ENCODE data around the gene PLEKHH2. TPM values are rescaled to one million over a fixed set of nuclear protein-coding genes. Genes with fewer than 3 reads are reported as not detected.

The PLEKHH2 gene
- total RNA-seq, 1 experiment from 2014 or later: 2.5 TPM

GRCh38 chr2:43762286-43762685 is 125.2 kb downstream of the PLEKHH2 start:
- DNase-seq (ENCODE audit: low read depth): no peak

DNA sequence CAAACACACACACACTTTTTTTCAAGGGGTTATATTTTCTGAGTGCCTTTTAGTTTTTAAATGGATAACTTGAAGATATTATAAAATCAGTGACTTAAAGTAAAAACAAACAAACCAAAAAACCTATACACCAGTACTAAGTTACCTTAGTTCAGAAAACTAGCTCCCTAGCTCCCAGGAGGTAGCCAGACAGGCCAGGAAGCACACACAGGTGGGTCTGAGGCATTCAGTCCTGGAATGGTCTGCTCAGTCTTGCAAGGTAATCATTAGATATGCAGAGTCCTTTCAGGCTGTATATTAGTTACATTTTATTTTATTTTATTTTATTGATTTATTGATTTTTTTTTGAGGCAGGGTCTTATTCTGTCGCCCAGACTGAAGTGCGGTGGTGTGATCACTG is 126.0 kb downstream of the PLEKHH2 start:
- no peak for DNase-seq (ENCODE audit: low read depth)

DNA sequence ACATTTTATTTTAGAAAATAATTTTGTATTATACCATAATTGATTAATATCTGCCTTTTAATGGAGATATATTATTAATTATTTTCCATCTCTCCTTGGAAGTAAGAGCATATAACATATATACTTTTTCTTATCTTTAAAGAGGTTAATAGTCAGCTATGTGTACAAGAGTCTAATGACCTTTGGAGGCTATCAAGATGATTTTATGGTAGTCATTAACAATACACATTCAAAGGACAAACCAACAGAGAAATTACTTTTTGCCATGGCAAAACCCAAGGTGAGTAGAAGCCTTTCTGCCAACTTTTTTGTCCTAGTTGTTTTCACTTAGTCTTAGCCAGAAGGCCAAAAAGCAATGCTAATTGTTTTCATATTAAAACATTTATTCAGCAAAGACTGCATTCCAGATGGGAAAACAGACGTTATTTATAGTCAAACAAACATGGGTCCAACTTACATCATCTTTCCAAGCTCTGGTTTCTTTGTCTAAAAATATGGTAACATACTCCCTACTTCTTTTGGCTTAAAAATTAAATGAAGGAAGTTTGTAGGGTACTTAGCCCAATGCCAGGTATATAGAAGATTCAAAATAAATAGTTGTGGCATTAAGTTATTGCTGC is 127.1 kb downstream of the PLEKHH2 start:
- DNase-seq (ENCODE audit: low read depth): no peak

- DNase-seq (ENCODE audit: low read depth): no peak
These were observed 128.9 kb downstream of the PLEKHH2 start for GRCh38 chr2:43766006-43766405.

- peak; percentile 92 for DNase-seq (ENCODE audit: low read depth)
These were observed 137.0 kb downstream of the PLEKHH2 start, which contains the start of gene DYNC2LI1 for GRCh38 chr2:43773876-43774613. DYNC2LI1 (plus strand) TSS chr2:43774039; CDS start chr2:43774139, 100 bp downstream.

DNA sequence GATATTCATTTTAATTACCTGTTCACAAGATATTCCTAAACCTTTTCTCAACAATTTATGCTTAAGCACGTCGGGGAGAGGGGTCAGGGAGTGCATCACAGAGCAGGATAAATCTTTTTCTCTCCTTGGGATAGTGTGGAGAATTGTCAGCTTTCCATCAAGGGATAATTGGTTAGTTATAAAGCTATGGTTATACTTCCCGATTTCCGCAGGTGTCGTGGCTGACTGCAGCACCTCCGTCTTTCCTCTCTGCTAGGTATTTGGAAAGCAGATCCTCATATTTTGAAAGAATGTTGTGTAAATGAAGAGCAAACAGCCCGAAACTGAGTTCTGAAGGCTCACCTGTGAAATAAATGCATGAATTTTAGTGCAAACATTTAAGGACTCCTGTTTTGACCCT is 137.6 kb downstream of the PLEKHH2 start:
- no peak for DNase-seq (ENCODE audit: low read depth)

DNA sequence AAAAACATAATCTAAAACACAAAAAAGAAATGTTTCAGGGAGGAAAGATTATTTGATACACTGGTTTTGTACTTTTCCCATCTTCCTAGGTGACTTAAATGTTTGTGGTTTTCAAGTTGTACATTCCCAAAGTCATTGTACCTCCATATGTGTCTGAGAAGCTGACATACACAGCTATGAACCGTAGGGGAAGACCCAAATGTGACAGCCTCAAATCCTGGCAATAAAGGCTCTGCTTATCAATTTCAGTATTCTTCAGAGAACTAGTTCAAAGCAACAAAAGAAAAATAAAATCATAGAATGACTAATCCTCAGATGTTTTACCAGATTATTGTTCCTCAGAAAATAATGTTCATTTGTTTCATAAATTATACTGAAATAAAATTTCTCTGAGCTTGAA is 139.3 kb downstream of the PLEKHH2 start:
- DNase-seq (ENCODE audit: low read depth): no peak

DNA sequence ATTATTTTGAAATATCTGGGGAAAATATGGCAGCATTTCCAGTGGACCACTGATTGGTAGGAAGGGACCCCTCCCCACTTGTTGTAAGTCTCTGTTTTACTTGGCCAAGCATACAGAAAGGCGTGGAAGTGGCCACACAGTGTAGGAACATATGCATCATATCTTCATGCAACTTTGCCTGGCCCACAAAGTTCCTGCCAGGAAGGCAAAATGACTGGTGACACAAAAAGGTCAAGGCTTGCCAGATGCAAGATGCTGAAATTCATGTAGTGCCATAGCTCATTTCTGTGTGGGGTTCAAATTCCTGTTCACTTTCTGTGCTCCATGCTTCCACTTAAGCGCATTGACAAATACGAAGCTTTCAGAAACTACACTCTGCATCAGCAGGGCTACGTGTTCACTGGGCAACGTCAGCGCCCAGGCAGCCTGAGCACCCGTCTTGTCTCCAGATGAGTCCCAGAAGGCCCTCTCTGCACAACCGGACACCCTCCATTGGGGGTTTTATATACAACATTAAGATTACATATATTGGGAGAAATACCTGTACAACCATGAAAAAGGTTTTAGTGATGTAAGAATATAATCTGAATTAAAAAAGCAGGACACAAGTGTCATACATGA is 140.4 kb downstream of the PLEKHH2 start:
- no peak for DNase-seq (ENCODE audit: low read depth)

- DNase-seq (ENCODE audit: low read depth): no peak
These were observed 141.2 kb downstream of the PLEKHH2 start for GRCh38 chr2:43778233-43778632.

DNA sequence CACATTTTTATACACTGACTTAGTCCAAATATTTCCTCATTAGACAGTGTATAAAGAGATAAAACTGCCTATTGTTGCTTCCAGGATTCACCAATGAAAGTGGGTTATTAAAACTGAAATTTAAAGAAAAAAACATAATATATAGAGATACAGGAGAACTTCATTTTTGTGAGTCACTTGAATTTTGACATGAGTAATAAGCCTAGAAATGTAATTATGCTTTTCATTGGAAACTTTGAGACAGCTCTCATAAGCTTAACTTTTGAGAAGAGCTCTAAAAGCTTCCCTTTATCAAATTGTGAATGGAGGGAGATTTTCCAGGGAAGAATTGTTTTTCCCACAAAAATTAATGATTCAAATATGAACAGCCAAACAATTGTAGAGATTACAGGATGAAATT is 150.8 kb downstream of the PLEKHH2 start:
- DNase-seq (ENCODE audit: low read depth): no peak

- no peak for DNase-seq (ENCODE audit: low read depth)
These were observed 151.6 kb downstream of the PLEKHH2 start for GRCh38 chr2:43788646-43789045.

DNA sequence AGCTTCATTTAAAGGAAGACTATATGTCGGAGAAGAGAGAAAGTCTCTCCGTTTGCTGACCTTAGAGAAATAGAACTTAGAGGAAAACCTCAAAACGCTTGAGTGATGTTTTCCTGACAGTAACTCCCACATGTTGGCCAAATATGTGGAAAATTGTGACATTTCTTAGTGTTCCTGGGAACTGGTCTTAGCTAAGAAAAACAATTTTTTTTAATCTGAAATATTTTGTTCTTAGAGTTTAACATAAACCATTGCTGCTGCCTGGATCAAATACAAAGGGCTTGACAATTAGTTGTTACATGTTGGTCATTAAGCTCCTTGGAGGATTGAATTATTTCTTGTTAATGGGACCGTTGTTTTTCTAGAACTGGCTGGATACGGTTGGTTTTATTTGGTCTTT is 153.1 kb downstream of the PLEKHH2 start:
- DNase-seq (ENCODE audit: low read depth): no peak

- no peak for DNase-seq (ENCODE audit: low read depth)
These were observed 154.1 kb downstream of the PLEKHH2 start for GRCh38 chr2:43791035-43791765.

GRCh38 chr2:43792653-43793052 is 155.6 kb downstream of the PLEKHH2 start:
- peak; percentile 1 for DNase-seq (ENCODE audit: low read depth)

DNA sequence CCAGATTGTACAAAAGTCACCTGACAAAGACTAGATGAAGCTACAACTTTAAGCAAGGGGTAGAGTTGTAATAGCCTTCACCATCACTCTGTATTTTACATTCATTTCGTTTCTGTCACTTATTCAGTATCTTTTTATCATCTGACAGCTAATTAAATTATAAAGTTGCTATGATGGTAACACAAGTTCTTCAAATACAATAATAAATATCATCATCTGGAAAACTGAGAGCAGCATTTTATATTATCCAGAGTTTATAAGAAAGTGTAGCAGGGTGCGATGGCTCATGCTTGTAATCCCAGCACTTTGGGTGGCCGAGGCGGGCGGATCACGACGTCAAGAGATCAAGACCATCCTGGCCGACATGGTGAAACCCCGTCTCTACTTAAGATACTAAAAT is 157.9 kb downstream of the PLEKHH2 start:
- no peak for DNase-seq (ENCODE audit: low read depth)

- DNase-seq (ENCODE audit: low read depth): no peak
These were observed 159.1 kb downstream of the PLEKHH2 start for GRCh38 chr2:43796206-43796605.

- DNase-seq (ENCODE audit: low read depth): no peak
These were observed 161.2 kb downstream of the PLEKHH2 start for GRCh38 chr2:43798300-43798699.

DNA sequence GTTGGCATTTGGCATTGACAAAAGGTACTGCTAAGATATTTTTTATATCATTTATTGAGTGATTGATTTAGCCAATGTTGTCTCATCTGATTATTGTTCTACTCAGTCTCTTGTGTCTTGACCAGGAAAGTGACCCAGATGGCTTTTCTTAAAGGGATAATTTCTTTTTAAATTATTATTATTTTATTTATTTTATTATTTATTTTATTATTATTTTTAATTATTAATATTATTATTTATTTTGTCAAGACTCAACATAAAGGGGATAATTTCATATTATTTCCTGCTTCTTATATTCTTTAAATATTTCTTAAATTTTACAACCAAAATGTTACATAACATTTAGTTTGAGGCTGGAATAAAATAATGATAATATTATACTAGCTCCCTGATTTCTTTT is 163.8 kb downstream of the PLEKHH2 start:
- DNase-seq (ENCODE audit: low read depth): no peak

DNA sequence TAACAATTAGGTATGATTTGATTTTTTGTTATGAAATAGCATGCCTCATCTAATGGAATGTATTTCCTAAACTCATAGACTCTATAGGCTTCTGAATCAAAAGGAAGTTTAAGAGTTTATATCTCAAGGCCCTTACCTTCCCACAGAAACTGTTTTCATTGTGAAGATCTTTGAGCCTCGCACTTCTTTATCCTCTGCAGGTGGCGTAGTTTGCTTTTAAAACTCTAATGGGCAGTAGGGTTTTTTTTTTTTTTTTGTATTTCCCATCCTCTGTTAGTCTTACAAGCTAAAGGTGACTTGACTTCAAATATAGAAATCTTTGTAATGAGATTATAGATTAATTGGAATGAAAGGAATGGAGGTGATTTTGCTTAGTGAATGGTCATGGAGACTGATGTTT is 165.1 kb downstream of the PLEKHH2 start:
- DNase-seq (ENCODE audit: low read depth): no peak

GRCh38 chr2:43803113-43803512 is 166.1 kb downstream of the PLEKHH2 start:
- no peak for DNase-seq (ENCODE audit: low read depth)

DNA sequence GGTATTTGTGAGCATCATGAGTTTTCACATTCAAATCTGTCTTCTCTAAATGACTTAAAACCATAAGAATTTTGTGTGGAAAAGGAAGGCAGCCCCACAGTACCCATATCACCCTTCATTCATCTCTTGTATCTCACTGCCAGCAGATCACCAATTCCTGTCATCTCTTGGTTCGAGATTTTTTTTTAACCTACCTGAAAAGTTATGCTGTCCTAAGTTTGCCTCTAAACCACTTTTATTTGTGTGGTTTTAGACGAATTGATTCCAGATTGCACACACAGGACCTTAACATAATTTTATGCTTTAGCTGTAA is 169.6 kb downstream of the PLEKHH2 start:
- no peak for DNase-seq (ENCODE audit: low read depth)

- DNase-seq (ENCODE audit: low read depth): no peak
These were observed 173.4 kb downstream of the PLEKHH2 start for GRCh38 chr2:43810452-43810851.

DNA sequence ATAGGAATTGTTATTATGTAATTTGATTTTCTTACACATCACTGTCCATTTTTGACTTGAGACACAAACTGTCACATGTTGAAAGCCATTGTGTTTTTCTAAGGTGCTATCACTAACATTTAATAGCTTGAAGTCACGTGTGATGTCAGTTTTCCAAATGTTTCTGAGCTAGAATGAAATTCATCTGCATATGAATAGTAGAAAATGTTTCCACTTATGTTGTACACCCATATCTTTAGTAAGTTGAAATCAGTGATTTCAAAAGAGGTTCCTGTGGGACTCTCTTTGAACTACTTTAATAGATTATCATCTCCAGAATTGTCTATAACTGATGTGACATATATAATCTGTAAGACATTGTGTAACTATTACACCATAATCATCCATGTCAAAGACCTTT is 173.8 kb downstream of the PLEKHH2 start:
- no peak for DNase-seq (ENCODE audit: low read depth)
